DMS 273 (cell line): ENCODE results near the gene DHRS11.
"Not testable (repeated sequence)": the region's sequence is repeated elsewhere in the genome, so short reads cannot be mapped to it uniquely, and the experiment has no call there.

Experiments
- DNase-seq: peaks from one replicate; lab custom pipeline; 2025; ENCODE audit not compliant: unreplicated experiment; lab: John Stamatoyannopoulos, UW

The DHRS11 gene

DNA sequence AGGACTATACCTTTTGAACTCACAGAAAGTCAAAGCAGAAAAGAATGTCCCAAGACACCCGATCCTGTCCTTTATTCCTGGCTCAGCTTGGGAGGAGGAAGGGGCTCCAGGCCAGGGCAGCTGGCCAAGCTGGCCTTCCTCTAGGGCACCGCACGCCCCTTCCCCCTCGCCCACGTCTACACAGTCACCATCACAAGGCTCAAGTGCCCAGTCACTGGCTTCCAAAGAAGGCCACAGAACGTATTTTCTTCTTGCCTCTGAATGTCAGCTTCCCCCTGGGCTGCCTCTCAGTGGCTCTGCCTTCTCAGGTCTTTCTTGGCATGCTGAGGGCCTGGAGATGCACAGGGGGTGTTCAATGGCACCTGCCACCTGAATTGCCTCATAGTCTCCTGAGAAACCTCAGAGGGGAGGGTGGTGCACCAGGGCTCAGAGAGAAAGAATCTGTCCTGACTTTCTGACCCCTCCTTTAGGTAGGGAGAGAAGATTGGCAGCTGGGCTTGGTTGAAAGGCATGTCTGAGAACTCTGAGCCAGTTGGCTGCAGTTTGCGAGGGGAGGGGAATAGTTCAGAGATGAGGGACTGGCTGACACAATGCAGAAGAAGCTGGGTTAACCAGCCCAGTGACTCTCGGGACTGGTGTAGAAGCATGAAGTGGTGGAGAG lies 2.1 kb downstream of the DHRS11 start:
- peak; percentile 19 for DNase-seq

GRCh38 chr17:36594626-36595401 lies 3.1 kb downstream of the DHRS11 start:
- no peak for DNase-seq

GRCh38 chr17:36597226-36597625 lies 5.5 kb downstream of the DHRS11 start:
- DNase-seq, result no peak

- no peak for DNase-seq
Measured at GRCh38 chr17:36597866-36598777, 6.4 kb downstream of the DHRS11 start.

- no peak for DNase-seq
Measured at GRCh38 chr17:36598951-36599401, 7.3 kb downstream of the DHRS11 start.

DNA sequence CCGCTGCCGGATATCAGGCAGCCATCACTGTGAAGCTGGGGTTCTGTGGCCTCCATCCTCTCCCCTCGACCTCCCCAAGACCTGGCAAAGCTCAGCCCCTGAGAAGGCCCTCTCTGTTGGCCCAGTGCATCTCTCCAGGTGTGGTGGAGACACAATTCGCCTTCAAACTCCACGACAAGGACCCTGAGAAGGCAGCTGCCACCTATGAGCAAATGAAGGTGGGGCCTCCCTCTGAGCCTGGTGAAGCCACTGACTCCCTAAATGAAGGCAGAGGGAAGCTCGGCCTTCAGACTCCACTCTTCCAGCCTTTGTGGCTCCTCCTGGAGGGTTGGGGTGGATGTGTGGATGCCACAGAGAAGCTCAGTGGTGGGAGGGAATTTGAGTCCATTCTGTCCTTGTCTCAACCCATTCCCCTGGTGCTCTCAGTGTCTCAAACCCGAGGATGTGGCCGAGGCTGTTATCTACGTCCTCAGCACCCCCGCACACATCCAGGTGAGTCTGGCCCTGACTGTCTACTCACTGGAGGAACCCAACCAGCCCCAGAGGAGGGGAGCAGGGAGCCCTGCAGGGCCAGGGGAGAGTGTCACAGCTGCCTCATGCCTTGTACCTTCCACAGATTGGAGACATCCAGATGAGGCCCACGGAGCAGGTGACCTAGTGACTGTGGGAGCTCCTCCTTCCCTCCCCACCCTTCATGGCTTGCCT lies 8.0 kb downstream of the DHRS11 start:
- DNase-seq, result no peak

DNA sequence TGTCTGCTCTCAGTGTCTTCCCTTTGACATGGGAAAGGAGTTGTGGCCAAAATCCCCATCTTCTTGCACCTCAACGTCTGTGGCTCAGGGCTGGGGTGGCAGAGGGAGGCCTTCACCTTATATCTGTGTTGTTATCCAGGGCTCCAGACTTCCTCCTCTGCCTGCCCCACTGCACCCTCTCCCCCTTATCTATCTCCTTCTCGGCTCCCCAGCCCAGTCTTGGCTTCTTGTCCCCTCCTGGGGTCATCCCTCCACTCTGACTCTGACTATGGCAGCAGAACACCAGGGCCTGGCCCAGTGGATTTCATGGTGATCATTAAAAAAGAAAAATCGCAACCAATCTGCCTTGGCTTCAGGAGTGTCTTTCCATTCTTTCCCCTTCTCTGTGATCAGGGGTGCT lies 8.8 kb downstream of the DHRS11 start:
- no peak for DNase-seq

GRCh38 chr17:36600936-36601302 lies 9.2 kb downstream of the DHRS11 start:
- peak; percentile 75 for DNase-seq

DNA sequence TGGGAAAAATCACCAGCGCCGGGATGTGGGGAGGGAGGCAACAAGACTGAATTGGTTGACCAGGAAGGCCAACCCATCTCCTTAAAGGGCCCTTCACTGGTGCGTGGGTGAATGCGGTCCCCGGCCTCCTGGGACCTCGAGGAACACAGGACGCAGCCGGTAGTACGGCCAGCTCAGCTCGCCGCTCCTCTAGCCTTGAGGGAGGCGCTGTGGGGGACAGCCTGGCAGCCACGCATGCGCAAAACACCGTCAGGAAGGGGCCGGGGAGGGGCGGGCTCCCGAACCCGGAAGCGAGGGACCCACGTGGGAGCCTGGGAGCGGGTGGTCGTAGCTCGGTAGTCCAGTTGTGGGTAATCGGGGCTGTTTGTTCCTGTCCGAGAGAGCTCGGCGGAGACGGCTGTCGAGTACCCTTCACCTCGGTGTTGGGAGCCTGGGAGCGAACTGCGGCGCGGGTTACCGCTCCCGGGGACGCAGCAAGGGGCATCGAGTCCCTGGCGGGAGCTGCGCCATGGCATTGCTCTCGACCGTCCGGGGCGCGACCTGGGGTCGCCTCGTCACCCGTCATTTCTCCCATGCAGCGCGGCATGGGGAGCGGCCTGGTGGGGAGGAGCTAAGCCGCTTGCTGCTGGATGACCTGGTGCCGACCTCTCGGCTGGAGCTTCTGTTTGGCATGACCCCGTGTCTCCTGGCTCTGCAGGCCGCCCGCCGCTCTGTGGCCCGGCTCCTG lies 9.8 kb downstream of the DHRS11 start, which contains the start of gene MRM1:
TSS of gene MRM1 (plus strand) at position 281 of the 727 bp plus-strand sequence. CDS start at position 509, 228 bp downstream.
- DNase-seq, result peak; percentile 95

DNA sequence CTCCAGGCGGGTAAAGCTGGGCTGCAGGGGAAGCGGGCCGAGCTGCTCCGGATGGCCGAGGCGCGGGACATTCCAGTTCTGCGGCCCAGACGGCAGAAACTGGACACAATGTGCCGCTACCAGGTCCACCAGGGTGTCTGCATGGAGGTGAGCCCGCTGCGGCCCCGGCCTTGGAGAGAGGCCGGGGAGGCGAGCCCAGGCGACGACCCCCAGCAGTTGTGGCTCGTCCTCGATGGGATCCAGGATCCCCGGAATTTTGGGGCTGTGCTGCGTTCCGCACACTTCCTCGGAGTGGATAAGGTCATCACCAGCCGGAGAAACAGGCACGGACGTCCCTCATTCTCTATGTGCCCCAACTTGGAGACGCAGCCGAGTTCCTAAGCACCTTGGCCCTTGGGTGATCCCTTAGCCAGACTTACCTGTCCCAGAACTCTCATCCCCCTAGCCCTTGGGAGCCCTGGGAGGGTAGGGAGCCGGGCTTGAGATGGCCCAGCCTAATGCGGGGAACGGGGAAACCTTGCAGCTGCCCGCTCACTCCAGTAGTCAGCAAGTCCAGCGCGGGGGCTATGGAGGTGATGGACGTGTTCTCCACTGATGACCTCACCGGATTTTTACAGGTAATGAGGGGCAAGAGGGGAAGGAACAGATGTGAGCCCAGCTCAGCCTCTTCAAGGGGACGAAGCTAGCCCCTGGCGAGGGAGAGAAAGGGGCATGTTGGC lies 10.5 kb downstream of the DHRS11 start:
- peak; percentile 62 for DNase-seq

- DNase-seq, result peak; percentile 90
Measured at GRCh38 chr17:36602924-36603384, 11.3 kb downstream of the DHRS11 start.

- DNase-seq, result not testable (repeated sequence)
Measured at GRCh38 chr17:36605028-36605427, 13.3 kb downstream of the DHRS11 start.

DNA sequence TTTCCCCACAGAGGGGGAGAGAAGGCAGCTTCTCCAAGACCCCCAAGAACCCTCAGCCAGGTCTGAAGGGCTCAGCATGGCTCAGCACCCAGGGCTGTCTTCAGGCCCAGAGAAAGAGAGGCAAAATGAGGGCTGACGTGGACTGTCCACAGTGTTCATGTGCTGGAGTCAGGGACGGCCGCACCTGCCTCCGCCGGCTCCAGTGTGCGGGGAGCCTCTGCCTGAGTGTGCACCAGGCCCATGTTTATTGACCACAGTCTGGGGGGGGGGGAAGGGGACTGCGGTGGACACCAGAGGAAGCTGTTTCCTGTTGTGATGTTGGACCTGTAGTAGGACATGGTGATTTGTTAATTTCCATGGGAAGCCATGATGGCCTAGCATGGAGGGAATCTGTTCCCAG lies 16.6 kb downstream of the DHRS11 start:
- no peak for DNase-seq

DNA sequence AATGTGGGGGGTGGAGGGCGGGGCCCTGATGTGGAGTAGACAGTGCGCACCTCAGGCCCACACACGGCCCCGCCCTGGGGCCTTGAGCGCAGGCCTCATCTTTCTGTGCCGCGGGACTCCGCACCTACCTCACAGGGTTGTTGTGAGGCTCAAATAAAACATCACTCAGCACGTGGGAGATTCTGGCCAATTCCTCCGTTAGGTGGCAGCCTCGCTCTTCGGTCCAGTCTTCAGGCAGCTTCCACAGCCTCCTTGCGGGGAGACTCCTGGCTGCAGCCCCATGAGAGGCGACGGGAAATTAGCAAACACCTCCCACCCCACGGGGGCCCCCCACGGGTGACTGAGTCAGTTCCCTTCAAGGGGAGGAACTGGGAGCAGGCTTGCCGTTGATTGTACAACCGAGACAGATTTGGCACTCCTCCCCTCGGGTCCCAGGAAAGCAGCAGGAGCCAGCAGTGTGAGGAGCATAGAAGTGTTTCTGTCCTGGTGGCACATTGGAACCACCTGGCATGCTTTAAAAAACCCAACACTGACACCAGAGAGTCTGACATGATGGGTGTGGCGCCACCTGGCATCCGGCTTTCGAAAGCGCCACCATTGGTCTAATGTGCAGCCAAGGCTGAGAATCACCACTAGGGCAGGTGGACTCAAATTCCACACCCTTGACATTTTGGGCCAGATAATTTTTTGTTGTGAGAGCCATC lies 17.3 kb downstream of the DHRS11 start:
- DNase-seq, result peak; percentile 72

- DNase-seq, result peak; percentile 59
Measured at GRCh38 chr17:36609498-36609862, 17.8 kb downstream of the DHRS11 start.

- no peak for DNase-seq
Measured at GRCh38 chr17:36610474-36610873, 18.8 kb downstream of the DHRS11 start.

DNA sequence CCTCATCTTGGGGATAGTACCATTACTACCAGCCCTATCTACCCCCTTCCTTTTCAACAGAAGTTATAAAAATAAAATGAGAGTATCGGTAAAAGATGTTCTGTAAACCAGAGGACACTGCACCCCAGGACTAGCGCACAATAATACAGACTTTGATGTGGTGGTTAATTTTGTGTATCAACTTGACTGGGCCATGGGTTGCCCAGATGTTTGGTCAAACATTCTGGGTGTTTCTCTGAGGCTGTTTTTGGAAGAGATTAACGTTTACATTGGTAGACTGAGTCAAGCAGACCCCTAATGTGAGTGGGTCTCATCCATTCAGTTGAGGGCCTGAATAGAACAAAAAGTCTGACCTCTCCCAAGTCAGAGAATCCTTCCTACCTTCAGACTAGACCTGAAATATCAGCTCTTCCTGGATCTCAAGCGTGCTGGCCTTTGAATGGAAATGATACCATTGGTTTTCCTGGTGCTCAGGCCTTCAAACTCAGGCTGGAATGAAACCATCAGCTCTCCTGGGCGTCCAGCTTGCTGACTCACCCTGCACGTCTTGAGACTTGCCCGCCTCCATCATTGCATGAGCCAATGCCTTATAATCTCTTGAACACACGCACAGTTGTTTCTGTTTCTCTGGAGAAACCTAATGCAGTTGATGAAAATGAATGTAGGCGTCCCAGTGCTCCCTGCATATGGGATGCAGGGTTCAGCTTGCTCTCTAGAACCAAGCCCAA lies 19.8 kb downstream of the DHRS11 start:
- no peak for DNase-seq

GRCh38 chr17:36612323-36612722 lies 20.6 kb downstream of the DHRS11 start:
- DNase-seq, result no peak
